Thyroid gland (tissue), 4 donors: Measurements from ENCODE around the gene RTL1. TPM values are rescaled to one million over a fixed set of nuclear protein-coding genes. Genes with fewer than 3 reads are reported as not detected.

ENCODE experiments used
- DNase-seq, 2 donors: peaks; one replicate each; pipeline ENCODE4 v3.0.0-alpha.2; 2019
- H3K27ac ChIP-seq, 3 donors: fragments of 200-600 bp; sonication (generic); 1 replicate in 2 of 3; 2 replicates in 1 of 3; pipeline ENCODE4 v1.5.1; 2016 to 2019; ENCODE audit warnings: mild to moderate bottlenecking in 1 of 3, moderate library complexity in 1 of 3
- H3K27me3 ChIP-seq: fragments of 200-600 bp; sonication (generic); one replicate; pipeline ENCODE4 v1.5.1; 2019
- H3K36me3 ChIP-seq, 2 donors: fragments of 200-600 bp; sonication (generic); one replicate each; pipeline ENCODE4 v1.5.1; 2016 to 2019
- H3K4me1 ChIP-seq, 2 donors: fragments of 200-600 bp; sonication (generic); one replicate each; pipeline ENCODE4 v1.5.1; 2017 to 2019
- H3K4me3 ChIP-seq, 3 donors: fragments of 200-600 bp; sonication (generic); replicated peaks in 1 of 3; 1 replicate in 2 of 3; 2 replicates in 1 of 3; pipeline ENCODE4 v1.5.1; 2016; ENCODE audit warnings: mild to moderate bottlenecking in 1 of 3
- H3K9me3 ChIP-seq: fragments of 200-600 bp; sonication (generic); one replicate; pipeline ENCODE4 v1.5.1; 2017
- POLR2A ChIP-seq, 2 donors: fragments of 450-650 bp; IDR thresholded peaks; one replicate each; pipeline ENCODE4 v1.6.1; 2017; ENCODE audit warnings: antibody characterized with exemption in 2 of 2, mild to moderate bottlenecking in 2 of 2, moderate library complexity in 1 of 2
- WGBS, 2 donors: methylation state at CpG; one replicate each; pipeline ENCODE4 v1.1.5; 2017; 5-methylcytosine and 5-hydroxymethylcytosine counted together
- intact Hi-C: fragments of 100-400 bp; cut with DNase I; formaldehyde crosslinking; loops from one replicate; pipeline ENCODE4 v1.15.1; 2023
- total RNA-seq, 4 donors: library from RNA; depleted of rRNA; stranded (reverse); fragments of >200 nt; gene quantifications; one replicate each; pipeline ENCODE4 v1.2.3, GENCODE V29; 2016
- TF ChIP-seq, protein P1 (sequence below), 6 experiments: fragments of 200-600 bp in 3 of 6; fragments of 450-650 bp in 3 of 6; sonication (generic) in 3 of 6; IDR thresholded peaks; one replicate each; pipeline ENCODE4 v1.5.1; 2016 to 2019; ENCODE audit warnings: antibody characterized with exemption in 6 of 6, mild to moderate bottlenecking in 2 of 6, inconsistent platforms in 1 of 6, moderate library complexity in 1 of 6

The RTL1 gene
- total RNA-seq, 4 donors from 2014 or later, result not detected

DNA sequence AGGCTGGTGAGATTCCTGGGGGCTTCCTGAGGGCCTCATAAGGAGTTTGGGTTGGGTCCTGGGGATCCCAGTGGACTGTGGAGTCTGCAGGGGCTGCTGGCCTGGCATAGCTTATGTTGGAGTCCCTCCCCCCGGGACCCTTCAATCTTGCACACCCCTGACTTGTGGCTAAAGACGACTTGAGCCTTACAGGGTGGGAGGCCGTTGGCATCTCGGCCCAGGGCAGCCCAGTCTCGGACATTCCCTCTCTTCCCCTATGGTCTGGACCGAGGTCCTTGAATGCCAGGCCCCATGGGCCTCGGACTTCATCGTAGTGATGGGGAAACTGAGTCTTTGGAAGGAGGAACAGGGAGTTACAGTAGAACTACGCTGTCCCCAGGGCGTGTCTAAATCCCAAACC, 12.5 kb downstream of the RTL1 start:
- Histone ChIP-seq H3K9me3 (no peaks in the 10 kb centered on the region), H3K4me1 (no peaks in the 10 kb centered on the region), H3K4me3 (no peak overlapping the region), H3K36me3 (no peaks in the 10 kb centered on the region), H3K27me3 (no peaks in the 10 kb centered on the region), H3K27ac (no peak overlapping the region)
- DNase-seq, result no peak
- 95 to 97% methylated on average over 8 to 10 of the region's 10 CpGs for WGBS, 2 donors
- intact Hi-C loops, result no loop called here
- TF ChIP-seq, protein P1, sequence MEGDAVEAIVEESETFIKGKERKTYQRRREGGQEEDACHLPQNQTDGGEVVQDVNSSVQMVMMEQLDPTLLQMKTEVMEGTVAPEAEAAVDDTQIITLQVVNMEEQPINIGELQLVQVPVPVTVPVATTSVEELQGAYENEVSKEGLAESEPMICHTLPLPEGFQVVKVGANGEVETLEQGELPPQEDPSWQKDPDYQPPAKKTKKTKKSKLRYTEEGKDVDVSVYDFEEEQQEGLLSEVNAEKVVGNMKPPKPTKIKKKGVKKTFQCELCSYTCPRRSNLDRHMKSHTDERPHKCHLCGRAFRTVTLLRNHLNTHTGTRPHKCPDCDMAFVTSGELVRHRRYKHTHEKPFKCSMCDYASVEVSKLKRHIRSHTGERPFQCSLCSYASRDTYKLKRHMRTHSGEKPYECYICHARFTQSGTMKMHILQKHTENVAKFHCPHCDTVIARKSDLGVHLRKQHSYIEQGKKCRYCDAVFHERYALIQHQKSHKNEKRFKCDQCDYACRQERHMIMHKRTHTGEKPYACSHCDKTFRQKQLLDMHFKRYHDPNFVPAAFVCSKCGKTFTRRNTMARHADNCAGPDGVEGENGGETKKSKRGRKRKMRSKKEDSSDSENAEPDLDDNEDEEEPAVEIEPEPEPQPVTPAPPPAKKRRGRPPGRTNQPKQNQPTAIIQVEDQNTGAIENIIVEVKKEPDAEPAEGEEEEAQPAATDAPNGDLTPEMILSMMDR (IDR thresholded peaks at IDR 0.05), result no peak
- no peak for TF ChIP-seq POLR2A (IDR thresholded peaks at IDR 0.05)

DNA sequence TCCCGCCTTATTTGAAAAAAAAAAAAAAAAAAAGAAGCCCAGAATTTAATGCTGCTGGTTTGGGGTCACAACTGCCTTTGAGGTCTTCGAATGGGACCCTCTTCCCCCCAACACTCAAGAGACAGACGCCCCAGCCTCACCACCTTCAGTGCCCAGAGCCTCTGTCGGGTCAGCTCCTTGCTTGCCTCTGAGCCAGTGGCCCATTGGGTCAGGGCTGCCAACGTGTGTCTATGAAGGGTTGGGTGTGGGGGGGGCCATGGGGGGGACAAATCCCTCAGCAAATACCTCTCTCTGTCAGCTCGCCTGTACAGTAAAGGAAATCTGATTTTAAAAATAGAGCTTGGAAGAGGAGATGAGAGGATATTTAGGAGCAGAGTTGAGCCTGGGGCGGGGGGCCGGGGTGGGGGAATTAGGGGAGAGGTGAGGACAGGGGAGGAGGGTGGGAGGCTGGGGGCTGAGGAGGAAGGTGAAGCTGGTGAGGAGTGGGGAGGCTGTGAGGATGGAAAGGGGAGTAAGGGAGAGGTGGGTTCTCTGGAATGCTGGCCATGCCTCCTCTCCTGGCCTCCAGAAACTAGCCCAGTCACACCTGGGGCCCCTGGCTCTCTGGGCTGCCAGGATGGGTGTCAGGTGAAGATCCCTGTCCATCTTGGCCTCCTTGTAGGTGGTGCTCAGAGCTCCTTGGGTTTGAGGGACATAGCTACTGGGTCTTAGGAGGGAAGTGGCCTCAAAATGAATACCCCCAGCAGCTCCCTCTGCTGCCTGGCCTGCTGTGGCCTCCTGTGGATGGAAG, 13.3 kb downstream of the RTL1 start:
- Histone ChIP-seq H3K4me3 (no peak overlapping the region), H3K27ac (no peak overlapping the region), H3K4me1 (no peaks in the 10 kb centered on the region), H3K27me3 (no peaks in the 10 kb centered on the region), H3K9me3 (no peaks in the 10 kb centered on the region), H3K36me3 (no peaks in the 10 kb centered on the region)
- WGBS, 2 donors, result 75 to 90% methylated on average over 8 of the region's 8 CpGs
- intact Hi-C loops, result no loop called here
- DNase-seq, result no peak
- TF ChIP-seq, protein P1 (IDR thresholded peaks at IDR 0.05), result no peak
- TF ChIP-seq POLR2A (IDR thresholded peaks at IDR 0.05), result no peak

DNA sequence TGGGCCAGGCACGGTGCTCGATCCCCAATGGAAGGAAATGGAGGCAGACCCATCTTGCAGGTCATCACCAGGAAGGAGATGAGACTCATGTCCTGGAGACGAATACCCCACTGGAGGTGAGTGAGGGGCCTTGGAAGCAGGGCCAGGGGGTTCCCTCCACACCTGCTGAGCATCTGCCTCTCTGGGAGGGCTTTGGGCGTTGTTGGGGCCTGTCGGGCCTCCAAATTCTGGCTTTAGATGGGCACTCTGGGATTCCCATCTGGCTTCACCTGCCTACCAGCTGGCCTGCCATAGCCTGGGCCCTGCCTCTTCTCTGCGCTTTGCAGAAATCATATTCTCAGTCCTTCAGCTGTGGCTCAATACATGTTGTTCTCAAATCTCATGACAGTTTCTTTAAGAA, 13.9 kb downstream of the RTL1 start:
- H3K36me3 ChIP-seq, result no peaks in the 10 kb centered on the region
- no peak for DNase-seq
- no peak for TF ChIP-seq POLR2A (IDR thresholded peaks at IDR 0.05)
- TF ChIP-seq, protein P1 (IDR thresholded peaks at IDR 0.05), result no peak
- H3K4me3 ChIP-seq, result no peak overlapping the region
- no peak overlapping the region for H3K27ac ChIP-seq
- H3K4me1 ChIP-seq, result no peaks in the 10 kb centered on the region
- 94 to 97% methylated on average over 4 to 6 of the region's 6 CpGs for WGBS, 2 donors
- H3K27me3 ChIP-seq, result no peaks in the 10 kb centered on the region
- intact Hi-C loops, result no loop called here
- H3K9me3 ChIP-seq, result no peaks in the 10 kb centered on the region

DNA sequence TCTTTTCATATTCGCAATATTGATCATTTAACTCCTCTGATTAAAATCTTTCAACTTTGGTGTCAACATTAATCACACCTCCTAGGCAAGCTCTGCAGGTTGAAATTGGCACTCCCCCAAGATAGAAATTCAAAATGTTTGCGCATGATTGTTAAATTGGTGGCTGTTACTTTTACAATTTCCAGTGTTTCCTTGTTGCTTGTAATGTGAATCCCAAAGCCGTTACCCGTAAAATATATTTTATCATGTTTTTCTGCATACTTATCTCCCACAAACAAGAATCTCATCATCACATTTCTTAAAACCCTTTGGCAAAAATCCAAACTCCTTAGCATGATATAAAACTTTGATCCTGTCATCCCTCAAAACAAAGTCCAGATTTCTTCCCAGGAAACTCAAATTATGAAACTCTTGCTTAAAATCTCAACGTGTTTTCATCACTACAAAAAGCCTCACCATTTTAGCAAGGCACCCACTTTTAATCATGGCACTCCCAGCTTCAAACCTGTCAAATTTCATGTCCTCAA, 14.7 kb downstream of the RTL1 start:
- DNase-seq, result no peak
- intact Hi-C loops, result no loop called here
- Histone ChIP-seq H3K4me3 (no peak overlapping the region), H3K9me3 (no peaks in the 10 kb centered on the region), H3K4me1 (no peaks in the 10 kb centered on the region), H3K27ac (no peak overlapping the region), H3K27me3 (no peaks in the 10 kb centered on the region), H3K36me3 (no peaks in the 10 kb centered on the region)
- 85 to 87% methylated on average over 5 of the region's 5 CpGs for WGBS, 2 donors
- TF ChIP-seq POLR2A (IDR thresholded peaks at IDR 0.05), result no peak
- TF ChIP-seq, protein P1 (IDR thresholded peaks at IDR 0.05), result no peak

DNA sequence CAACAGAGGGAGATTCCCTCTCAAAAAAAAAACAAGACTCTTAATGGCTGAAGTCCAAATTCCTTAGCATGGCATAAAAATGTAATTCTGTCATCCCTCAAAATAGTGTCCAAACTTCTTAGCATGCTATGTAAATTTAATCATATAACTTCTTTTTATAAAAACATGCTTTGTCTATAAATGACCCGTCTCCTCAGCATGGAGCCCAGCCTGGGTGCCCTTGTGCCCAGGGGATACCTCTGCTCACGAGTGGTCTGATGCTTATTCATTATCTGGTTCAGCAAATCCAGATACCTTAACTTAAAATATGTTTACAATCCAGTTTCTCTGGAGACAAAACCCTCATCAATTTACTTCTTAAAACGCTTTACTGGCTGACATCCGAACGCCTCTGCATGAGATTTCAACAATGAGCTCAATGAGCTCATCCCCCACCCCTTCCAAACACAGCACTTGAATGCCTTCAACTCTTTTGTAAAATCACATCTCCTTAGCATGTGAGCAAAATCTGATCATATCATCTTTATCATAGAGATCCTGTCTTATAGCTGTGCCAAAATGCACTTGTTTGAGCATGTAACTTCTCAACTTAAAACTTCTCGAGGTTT, 15.7 kb downstream of the RTL1 start:
- Histone ChIP-seq H3K36me3 (no peaks in the 10 kb centered on the region), H3K9me3 (no peaks in the 10 kb centered on the region), H3K4me1 (no peaks in the 10 kb centered on the region), H3K27me3 (no peaks in the 10 kb centered on the region), H3K4me3 (no peak overlapping the region), H3K27ac (no peak overlapping the region)
- intact Hi-C loops, result no loop called here
- TF ChIP-seq, protein P1 (IDR thresholded peaks at IDR 0.05), result no peak
- no peak for TF ChIP-seq POLR2A (IDR thresholded peaks at IDR 0.05)
- no peak for DNase-seq
- WGBS, 2 donors, result 76 to 78% methylated on average over 6 of the region's 6 CpGs
